ENCODE measurements around the gene LSM7. TPM values are rescaled to one million over a fixed set of nuclear protein-coding genes. Genes with fewer than 3 reads are reported as not detected.

Gene LSM7
- total and polyA plus RNA-seq, 9 of the 15 experiments (the other 6 are each of a cell fraction or from before 2014, with no cell fraction given), result 40.5 to 690 (median 265) TPM

DNA sequence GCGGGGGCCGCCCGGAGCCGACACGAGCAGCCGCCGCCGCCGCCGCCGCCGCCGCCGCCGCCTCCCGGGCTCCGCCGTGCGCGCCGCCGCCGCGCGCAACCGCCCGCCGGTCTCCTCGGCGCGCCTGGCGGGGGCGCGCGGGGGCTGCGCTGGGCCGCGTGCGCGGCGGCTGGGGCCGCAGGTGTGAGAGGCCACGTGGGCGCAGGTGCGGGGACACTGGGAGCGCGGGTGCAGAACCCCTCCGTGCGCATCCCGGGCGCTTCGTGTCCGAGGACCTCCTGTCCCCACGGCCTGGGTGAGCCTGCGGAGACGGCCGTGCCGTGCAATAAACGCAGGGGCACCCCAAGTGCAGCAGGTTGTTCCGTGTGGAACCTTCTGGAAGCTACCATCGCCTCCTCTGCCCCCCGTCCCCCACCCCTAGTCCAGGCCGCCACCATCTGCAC lies 20.3 kb downstream of the LSM7 start, which contains the start of gene LINGO3:
Gene LINGO3, minus strand, starts transcription at position 41 of the 443 bp plus-strand sequence. CDS start 16,378 bp downstream, outside the sequence.
- Histone ChIP-seq H3K4me1 (replicated peaks in 1 of 2; ENCODE audit: control insufficient read depth in 2 of 2, insufficient read depth in 2 of 2, low read length in 2 of 2) (peaks cover 3 to 51% of the 10 kb centered on the region in 2 experiments; a peak in 3 of 5 replicates), H3K9ac (ENCODE audit: insufficient read depth in 1 of 2, low read depth in 2 of 2, low read length in 2 of 2) (peak within 1 kb of the TSS in 1 of 2 experiments; percentile 81; a peak in 2 of 4 replicates), H3K4me2 (ENCODE audit: insufficient read depth, low read length) (peak within 1 kb of the TSS; percentile 70; the same call in 1 of the 2 replicates), H3K27ac (ENCODE audit: extremely low read depth, low read depth, low read length) (no peak within 1 kb of the TSS), H3K36me3 (ENCODE audit: control insufficient read depth, insufficient read depth, low read length) (no peaks in the 10 kb centered on the region), H3K4me3 (peak within 1 kb of the TSS; percentile 21; the same call in 1 of the 2 replicates), H4K20me1 (replicated peaks; ENCODE audit: control insufficient read depth, insufficient read depth, low read length) (no peaks in the 10 kb centered on the region), H3K79me2 (ENCODE audit: control insufficient read depth, insufficient read depth, low read length) (no peaks in the 10 kb centered on the region), H3K9me3 (replicated peaks; ENCODE audit: control insufficient read depth, insufficient read depth, low read depth, low read length) (no peaks in the 10 kb centered on the region), H3K9me1 (ENCODE audit: control insufficient read depth, insufficient read depth, low read length) (peaks cover 3% of the 10 kb centered on the region), H2AFZ (ENCODE audit: low read depth, low read length) (peak within 1 kb of the TSS; percentile 84), H3K27me3 (ENCODE audit: control insufficient read depth in 2 of 2, insufficient read depth in 2 of 2, low read length in 2 of 2) (peaks cover 0 to 13% of the 10 kb centered on the region in 2 experiments; a peak in 2 of 5 replicates)
- peak; percentile 9; the same call in 1 of the 3 replicates for ATAC-seq
- FAIRE-seq, result no peak
- ChIA-PET POLR2A (no interaction called here), CTCF (ENCODE audit: low intra/inter-chr PET ratio) (no interaction called here)
- 24% methylated on average over 10 of the region's 63 CpGs for WGBS (ENCODE audit: insufficient coverage, low coverage, missing lambda C conversion rate)
- BruUV-seq (replicated peaks), result no TSS peak
- intact Hi-C loops (cut with micrococcal nuclease), result no loop called here
- in situ Hi-C loops (cut with MboI), result no loop called here
- peak; percentile 37 to 85 (median 61) for DNase-seq (ENCODE audit: extremely low read depth in 1 of 4, low spot score in 3 of 4)
- TF ChIP-seq NFRKB (IDR thresholded peaks at IDR 0.05; ENCODE audit: low read depth) (no peak), CXXC5 (CRISPR knock-in tag; IDR thresholded peaks at IDR 0.05) (peak; percentile 48; the same call in 1 of the 2 replicates), E2F6 (IDR thresholded peaks at IDR 0.05; ENCODE audit: borderline replicate concordance in 1 of 2, extremely low read depth in 1 of 2, insufficient read depth in 1 of 2, insufficient read length in 1 of 2, low read depth in 1 of 2, low read length in 1 of 2, poor library complexity in 1 of 2, severe bottlenecking in 1 of 2) (peak; percentile 71 to 93), RBFOX2 (IDR thresholded peaks at IDR 0.05; ENCODE audit: low read depth, low read length) (0 out of 2 replicates have a peak, but pooled peaks have one; percentile 13), MYC (IDR thresholded peaks at IDR 0.05; ENCODE audit: low read depth, low read length) (peak; percentile 54), MYC (CRISPR knock-in tag; IDR thresholded peaks at IDR 0.05; ENCODE audit: borderline replicate concordance, low read depth) (no peak), ID3 (CRISPR knock-in tag; IDR thresholded peaks at IDR 0.05) (no peak), ID3 (tag; IDR thresholded peaks at IDR 0.05) (0 out of 2 replicates have a peak, but pooled peaks have one; percentile 18), PHF8 (IDR thresholded peaks at IDR 0.05; ENCODE audit: borderline replicate concordance, low read length) (peak; percentile 33; the same call in 1 of the 2 replicates), RB1 (IDR thresholded peaks at IDR 0.05; ENCODE audit: low read depth) (peak; percentile 38; the same call in 1 of the 2 replicates), HMGN3 (IDR thresholded peaks at IDR 0.05; ENCODE audit: borderline replicate concordance, extremely low read depth, insufficient read length, low read depth, low read length) (peak; percentile 38), L3MBTL2 (IDR thresholded peaks at IDR 0.05) (peak; percentile 88)
- TF ChIP-seq, protein P1, sequence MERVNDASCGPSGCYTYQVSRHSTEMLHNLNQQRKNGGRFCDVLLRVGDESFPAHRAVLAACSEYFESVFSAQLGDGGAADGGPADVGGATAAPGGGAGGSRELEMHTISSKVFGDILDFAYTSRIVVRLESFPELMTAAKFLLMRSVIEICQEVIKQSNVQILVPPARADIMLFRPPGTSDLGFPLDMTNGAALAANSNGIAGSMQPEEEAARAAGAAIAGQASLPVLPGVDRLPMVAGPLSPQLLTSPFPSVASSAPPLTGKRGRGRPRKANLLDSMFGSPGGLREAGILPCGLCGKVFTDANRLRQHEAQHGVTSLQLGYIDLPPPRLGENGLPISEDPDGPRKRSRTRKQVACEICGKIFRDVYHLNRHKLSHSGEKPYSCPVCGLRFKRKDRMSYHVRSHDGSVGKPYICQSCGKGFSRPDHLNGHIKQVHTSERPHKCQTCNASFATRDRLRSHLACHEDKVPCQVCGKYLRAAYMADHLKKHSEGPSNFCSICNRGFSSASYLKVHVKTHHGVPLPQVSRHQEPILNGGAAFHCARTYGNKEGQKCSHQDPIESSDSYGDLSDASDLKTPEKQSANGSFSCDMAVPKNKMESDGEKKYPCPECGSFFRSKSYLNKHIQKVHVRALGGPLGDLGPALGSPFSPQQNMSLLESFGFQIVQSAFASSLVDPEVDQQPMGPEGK (CRISPR knock-in tag; IDR thresholded peaks at IDR 0.05; ENCODE audit: borderline replicate concordance), result no peak
- TF ChIP-seq, protein P2, sequence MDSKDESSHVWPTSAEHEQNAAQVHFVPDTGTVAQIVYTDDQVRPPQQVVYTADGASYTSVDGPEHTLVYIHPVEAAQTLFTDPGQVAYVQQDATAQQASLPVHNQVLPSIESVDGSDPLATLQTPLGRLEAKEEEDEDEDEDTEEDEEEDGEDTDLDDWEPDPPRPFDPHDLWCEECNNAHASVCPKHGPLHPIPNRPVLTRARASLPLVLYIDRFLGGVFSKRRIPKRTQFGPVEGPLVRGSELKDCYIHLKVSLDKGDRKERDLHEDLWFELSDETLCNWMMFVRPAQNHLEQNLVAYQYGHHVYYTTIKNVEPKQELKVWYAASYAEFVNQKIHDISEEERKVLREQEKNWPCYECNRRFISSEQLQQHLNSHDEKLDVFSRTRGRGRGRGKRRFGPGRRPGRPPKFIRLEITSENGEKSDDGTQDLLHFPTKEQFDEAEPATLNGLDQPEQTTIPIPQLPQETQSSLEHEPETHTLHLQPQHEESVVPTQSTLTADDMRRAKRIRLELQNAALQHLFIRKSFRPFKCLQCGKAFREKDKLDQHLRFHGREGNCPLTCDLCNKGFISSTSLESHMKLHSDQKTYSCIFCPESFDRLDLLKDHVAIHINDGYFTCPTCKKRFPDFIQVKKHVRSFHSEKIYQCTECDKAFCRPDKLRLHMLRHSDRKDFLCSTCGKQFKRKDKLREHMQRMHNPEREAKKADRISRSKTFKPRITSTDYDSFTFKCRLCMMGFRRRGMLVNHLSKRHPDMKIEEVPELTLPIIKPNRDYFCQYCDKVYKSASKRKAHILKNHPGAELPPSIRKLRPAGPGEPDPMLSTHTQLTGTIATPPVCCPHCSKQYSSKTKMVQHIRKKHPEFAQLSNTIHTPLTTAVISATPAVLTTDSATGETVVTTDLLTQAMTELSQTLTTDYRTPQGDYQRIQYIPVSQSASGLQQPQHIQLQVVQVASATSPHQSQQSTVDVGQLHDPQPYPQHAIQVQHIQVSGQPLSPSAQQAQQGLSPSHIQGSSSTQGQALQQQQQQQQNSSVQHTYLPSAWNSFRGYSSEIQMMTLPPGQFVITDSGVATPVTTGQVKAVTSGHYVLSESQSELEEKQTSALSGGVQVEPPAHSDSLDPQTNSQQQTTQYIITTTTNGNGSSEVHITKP (IDR thresholded peaks at IDR 0.05; ENCODE audit: partially characterized antibody), result peak; percentile 58

All from K562 (cell line).